Mucosa of descending colon (tissue), 3 donors: ENCODE data around the gene TBX6. TPM values are rescaled to one million over a fixed set of nuclear protein-coding genes. Genes with fewer than 3 reads are reported as not detected.

ENCODE experiments used
- ATAC-seq: fragments of 200-7000 bp; cut with Tn5 transposase; one replicate; pipeline ENCODE4 v1.9.1; 2020; ENCODE audit warnings: mild to moderate bottlenecking, moderate library complexity
- DNase-seq, 3 donors: peaks; one replicate each; pipeline ENCODE4 v3.0.0-alpha.2; 2020
- H3K36me3 ChIP-seq: fragments of 200-600 bp; one replicate; pipeline ENCODE4 v1.8.0; 2021; ENCODE audit warnings: low read depth, mild to moderate bottlenecking
- H3K4me1 ChIP-seq: fragments of 200-600 bp; one replicate; pipeline ENCODE4 v1.8.0; 2021; ENCODE audit warnings: low read depth, mild to moderate bottlenecking
- H3K4me3 ChIP-seq: fragments of 200-600 bp; one replicate; pipeline ENCODE4 v1.8.0; 2021; ENCODE audit warnings: mild to moderate bottlenecking
- H3K9me3 ChIP-seq: fragments of 200-600 bp; one replicate; pipeline ENCODE4 v1.8.0; 2021; ENCODE audit warnings: mild to moderate bottlenecking
- intact Hi-C, 2 donors: fragments of 100-400 bp; cut with DNase I in 1 of 2; cut with micrococcal nuclease in 1 of 2; formaldehyde crosslinking; loops; one replicate each; pipeline versions ENCODE4 v1.11.0 to v1.11.1; 2022; cut with DNase I, micrococcal nuclease
- total RNA-seq, 3 donors: library from RNA; stranded (reverse); fragmentation: NEBNext Ultra II Directional in 2 of 3; extraction: Animal tissue kit (Norgen Biotek cat#: 25700) in 2 of 3; gene quantifications; one replicate each; pipeline versions ENCODE4 v1.2.1 to v1.2.4, GENCODE V29; 2021 to 2023
- TF ChIP-seq, protein P1 (sequence below): fragments of 200-600 bp; IDR thresholded peaks from one replicate; pipeline ENCODE4 v1.8.0; 2022; ENCODE audit warnings: antibody characterized with exemption, mild to moderate bottlenecking
- donor health status: DM: no; HTN: no; CAD: no; lungs with moderate emphysema.
- donor health status: DM: no; HTN: no; CAD: no.
- donor health status: DM: no; HTN: yes; CAD: no.

The TBX6 gene
- total RNA-seq, 3 donors from 2014 or later: 0.63 to 1.9 (median 0.90) TPM

DNA sequence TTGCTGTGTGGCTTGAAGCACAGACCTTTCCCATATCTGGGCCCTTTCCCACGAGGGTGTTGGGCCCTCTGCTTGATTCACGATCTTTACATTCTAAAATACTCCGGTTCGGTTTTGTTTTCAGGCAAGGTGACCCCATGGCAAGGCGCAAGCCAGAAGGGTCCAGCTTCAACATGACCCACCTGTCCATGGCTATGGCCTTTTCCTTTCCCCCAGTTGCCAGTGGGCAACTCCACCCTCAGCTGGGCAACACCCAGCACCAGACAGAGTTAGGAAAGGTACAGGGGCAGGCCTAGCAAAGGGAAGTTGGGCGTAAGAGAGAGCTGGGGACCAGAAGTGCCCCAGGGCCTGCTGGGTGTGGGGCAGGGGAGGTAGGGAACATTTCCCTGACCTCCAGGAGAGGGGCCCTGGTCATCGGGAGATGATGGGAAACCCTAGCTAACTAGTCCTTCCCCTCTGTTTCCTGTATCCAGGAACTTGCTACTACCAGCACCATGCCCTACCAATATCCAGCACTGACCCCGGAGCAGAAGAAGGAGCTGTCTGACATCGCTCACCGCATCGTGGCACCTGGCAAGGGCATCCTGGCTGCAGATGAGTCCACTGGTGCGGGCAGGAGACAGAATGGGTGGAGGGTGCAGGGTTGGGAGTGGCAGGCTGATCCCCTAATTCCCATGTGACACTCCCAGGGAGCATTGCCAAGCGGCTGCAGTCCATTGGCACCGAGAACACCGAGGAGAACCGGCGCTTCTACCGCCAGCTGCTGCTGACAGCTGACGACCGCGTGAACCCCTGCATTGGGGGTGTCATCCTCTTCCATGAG is 24.8 kb downstream of the TBX6 start:
- intact Hi-C loops: no loop called here
- TF ChIP-seq, protein P1, sequence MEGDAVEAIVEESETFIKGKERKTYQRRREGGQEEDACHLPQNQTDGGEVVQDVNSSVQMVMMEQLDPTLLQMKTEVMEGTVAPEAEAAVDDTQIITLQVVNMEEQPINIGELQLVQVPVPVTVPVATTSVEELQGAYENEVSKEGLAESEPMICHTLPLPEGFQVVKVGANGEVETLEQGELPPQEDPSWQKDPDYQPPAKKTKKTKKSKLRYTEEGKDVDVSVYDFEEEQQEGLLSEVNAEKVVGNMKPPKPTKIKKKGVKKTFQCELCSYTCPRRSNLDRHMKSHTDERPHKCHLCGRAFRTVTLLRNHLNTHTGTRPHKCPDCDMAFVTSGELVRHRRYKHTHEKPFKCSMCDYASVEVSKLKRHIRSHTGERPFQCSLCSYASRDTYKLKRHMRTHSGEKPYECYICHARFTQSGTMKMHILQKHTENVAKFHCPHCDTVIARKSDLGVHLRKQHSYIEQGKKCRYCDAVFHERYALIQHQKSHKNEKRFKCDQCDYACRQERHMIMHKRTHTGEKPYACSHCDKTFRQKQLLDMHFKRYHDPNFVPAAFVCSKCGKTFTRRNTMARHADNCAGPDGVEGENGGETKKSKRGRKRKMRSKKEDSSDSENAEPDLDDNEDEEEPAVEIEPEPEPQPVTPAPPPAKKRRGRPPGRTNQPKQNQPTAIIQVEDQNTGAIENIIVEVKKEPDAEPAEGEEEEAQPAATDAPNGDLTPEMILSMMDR: no peak
- H3K36me3 ChIP-seq: peaks cover 20% of the 10 kb centered on the region
- DNase-seq (peak; percentile 56 to 68 (median 57)), ATAC-seq (no peak)
- H3K4me3 ChIP-seq: peak overlapping the region; percentile 96
- no peaks in the 10 kb centered on the region for H3K9me3 ChIP-seq
- peaks cover 45% of the 10 kb centered on the region for H3K4me1 ChIP-seq

GRCh38 chr16:30065943-30066760 is 25.6 kb downstream of the TBX6 start:
- Histone ChIP-seq H3K36me3 (peaks cover 19% of the 10 kb centered on the region), H3K4me3 (peak overlapping the region; percentile 96), H3K4me1 (peaks cover 45% of the 10 kb centered on the region), H3K9me3 (no peaks in the 10 kb centered on the region)
- intact Hi-C loops: no loop called here
- TF ChIP-seq, protein P1: no peak
- DNase-seq (peak in 1 of 3 donors; percentile 39), ATAC-seq (peak; percentile 15)

DNA sequence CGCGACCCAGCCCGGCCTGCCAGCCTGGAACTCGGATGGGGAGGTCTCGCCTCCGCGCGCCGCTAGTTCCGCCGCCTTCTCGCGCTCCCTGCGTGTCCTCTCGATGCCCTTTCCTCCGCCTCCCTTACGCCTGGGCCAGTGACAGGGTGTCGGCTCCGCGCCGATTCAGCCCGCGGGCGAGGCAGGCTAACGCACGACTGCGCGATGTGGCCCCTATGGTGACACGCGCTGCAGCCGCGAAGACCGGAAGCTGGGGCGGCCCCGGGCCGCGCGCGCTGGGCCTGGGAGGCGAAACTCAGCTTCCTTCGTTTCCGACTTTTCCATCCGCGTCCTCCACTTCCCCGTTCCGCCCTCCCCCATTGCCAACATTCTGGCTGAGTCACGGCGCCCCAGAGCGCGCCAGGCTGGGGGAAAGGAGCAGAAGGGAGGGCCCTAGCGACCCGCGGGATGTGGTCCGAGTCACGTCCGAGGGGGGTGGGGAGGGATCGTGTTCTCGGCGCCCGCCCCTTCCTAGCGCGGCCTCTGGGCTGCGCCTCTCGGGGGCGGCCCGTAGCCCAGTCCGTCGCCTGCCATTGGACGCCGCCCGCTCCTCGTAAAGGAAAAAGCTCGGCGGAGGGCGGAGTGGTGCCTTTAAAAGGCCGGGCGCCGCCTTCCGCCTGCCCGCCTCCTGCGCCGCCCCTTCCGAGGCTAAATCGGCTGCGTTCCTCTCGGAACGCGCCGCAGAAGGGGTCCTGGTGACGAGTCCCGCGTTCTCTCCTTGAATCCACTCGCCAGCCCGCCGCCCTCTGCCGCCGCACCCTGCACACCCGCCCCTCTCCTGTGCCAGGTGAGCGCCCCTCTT is 26.4 kb downstream of the TBX6 start, which contains the start of gene ALDOA:
ALDOA (plus strand) TSS at position 659 of the 841 bp plus-strand sequence. CDS start 1,138 bp downstream, outside the sequence.
- TF ChIP-seq, protein P1: peak; percentile 5
- intact Hi-C loops: no loop called here
- Histone ChIP-seq H3K36me3 (peaks cover 15% of the 10 kb centered on the region), H3K9me3 (no peaks in the 10 kb centered on the region), H3K4me1 (peaks cover 44% of the 10 kb centered on the region), H3K4me3 (peak within 1 kb of the TSS; percentile 96)
- DNase-seq (peak; percentile 98 to 99 (median 98)), ATAC-seq (peak; percentile 88)

- Histone ChIP-seq H3K4me1 (peaks cover 38% of the 10 kb centered on the region), H3K4me3 (peak overlapping the region; percentile 96)
- peak; percentile 1 for ATAC-seq
These were observed 27.0 kb downstream of the TBX6 start for GRCh38 chr16:30064729-30065101.

More at GRCh38 chr16:30064729-30065101, 27.0 kb downstream of the TBX6 start:
- TF ChIP-seq, protein P1: no peak
- no peak for DNase-seq
- Histone ChIP-seq H3K9me3 (no peaks in the 10 kb centered on the region), H3K36me3 (peaks cover 11% of the 10 kb centered on the region)
- intact Hi-C loops: no loop called here
